Sigmoid colon (tissue), 4 donors: ENCODE measurements around the gene VPS33A.

ENCODE experiments used
- EP300 ChIP-seq, 4 donors: sonication (generic); formaldehyde crosslinking; IDR thresholded peaks; one replicate each; pipeline ENCODE4 v1.6.1; 2017; ENCODE audit warnings: antibody characterized with exemption in 4 of 4
- POLR2A ChIP-seq, 2 donors: fragments of 450-650 bp; IDR thresholded peaks; one replicate each; pipeline ENCODE4 v1.6.1; 2016; ENCODE audit warnings: antibody characterized with exemption in 2 of 2, mild to moderate bottlenecking in 2 of 2, moderate library complexity in 2 of 2
- POLR2AphosphoS5 ChIP-seq, 4 donors: sonication (generic); formaldehyde crosslinking; IDR thresholded peaks; one replicate each; pipeline ENCODE4 v1.6.1; 2017; ENCODE audit warnings: antibody characterized with exemption in 4 of 4
- TF ChIP-seq, protein P1 (sequence below), 4 experiments: fragments of 450-650 bp in 3 of 4; fragments of 200-600 bp in 1 of 4; IDR thresholded peaks; one replicate each; pipeline ENCODE4 v1.5.1; 2016 to 2019; ENCODE audit warnings: antibody characterized with exemption in 4 of 4, mild to moderate bottlenecking in 3 of 4, moderate library complexity in 2 of 4

DNA sequence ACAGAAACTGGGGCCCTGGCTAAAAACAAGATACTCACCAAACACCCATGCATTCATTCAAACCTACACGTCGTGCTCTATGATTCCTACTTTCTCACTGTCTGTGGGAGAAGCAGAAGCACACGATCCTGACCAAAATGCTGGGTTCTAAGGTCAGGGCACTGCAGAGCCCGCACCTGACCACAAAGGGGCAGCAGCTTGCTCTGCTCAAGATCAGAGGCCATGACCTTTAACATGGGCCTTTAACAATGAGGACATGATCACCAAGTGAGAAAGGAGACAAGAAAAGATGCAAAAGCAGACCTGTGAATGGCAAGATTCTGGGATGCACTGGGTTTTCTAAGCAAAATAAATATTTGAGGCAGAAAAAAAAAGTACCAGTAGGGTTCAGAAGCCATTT lies 40.1 kb upstream of the VPS33A start:
- no peak for TF ChIP-seq POLR2AphosphoS5 (IDR thresholded peaks at IDR 0.05)
- TF ChIP-seq, protein P1, sequence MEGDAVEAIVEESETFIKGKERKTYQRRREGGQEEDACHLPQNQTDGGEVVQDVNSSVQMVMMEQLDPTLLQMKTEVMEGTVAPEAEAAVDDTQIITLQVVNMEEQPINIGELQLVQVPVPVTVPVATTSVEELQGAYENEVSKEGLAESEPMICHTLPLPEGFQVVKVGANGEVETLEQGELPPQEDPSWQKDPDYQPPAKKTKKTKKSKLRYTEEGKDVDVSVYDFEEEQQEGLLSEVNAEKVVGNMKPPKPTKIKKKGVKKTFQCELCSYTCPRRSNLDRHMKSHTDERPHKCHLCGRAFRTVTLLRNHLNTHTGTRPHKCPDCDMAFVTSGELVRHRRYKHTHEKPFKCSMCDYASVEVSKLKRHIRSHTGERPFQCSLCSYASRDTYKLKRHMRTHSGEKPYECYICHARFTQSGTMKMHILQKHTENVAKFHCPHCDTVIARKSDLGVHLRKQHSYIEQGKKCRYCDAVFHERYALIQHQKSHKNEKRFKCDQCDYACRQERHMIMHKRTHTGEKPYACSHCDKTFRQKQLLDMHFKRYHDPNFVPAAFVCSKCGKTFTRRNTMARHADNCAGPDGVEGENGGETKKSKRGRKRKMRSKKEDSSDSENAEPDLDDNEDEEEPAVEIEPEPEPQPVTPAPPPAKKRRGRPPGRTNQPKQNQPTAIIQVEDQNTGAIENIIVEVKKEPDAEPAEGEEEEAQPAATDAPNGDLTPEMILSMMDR (IDR thresholded peaks at IDR 0.05) = no peak
- no peak for TF ChIP-seq POLR2A (IDR thresholded peaks at IDR 0.05)
- TF ChIP-seq EP300 (IDR thresholded peaks at IDR 0.05) = no peak
